K562 (cell line): ENCODE measurements around the gene OR4E2. TPM values are rescaled to one million over a fixed set of nuclear protein-coding genes. Genes with fewer than 3 reads are reported as not detected.

Experiments
- ATAC-seq: fragments of 200-7000 bp; cut with Tn5 transposase; 3 replicates; pipeline ENCODE4 v1.9.1; 2020; ENCODE audit warnings: moderate library complexity
- BruUV-seq: library from RNA; stranded (reverse); fragments of 400-500 nt; replicated peaks from 2 replicates; lab custom pipeline; 2021; lab: Mats Ljungman, UMichigan
- CTCF ChIA-PET: fragments of 300-600 bp; formaldehyde crosslinking; extraction: SDS; loops from one replicate; lab custom pipeline; 2021; ENCODE audit warnings: low intra/inter-chr PET ratio; lab: Yijun Ruan, JAX
- POLR2A ChIA-PET: fragments of 300-600, 350-650 bp; sonication (Branson Sonifier 250); formaldehyde crosslinking; extraction: SDS; loops from one replicate; lab custom pipeline; 2021; ENCODE audit warnings: antibody characterized with exemption, inconsistent platforms; lab: Yijun Ruan, JAX
- DNase-seq, 4 experiments: peaks; one replicate each; pipeline versions ENCODE4 v3.0.0 to v3.0.0-alpha.2; 2011 to 2018; ENCODE audit warnings: low spot score in 3 of 4, mixed read lengths in 3 of 4; ENCODE audit errors: extremely low read depth in 1 of 4
- FAIRE-seq: peaks from 2 replicates; lab custom pipeline; 2011; peaks lifted over from hg19 to GRCh38; lab: Jason Lieb, UNC
- H2AFZ ChIP-seq: 2 replicates; pipeline ENCODE4 v1.6.0; 2011; ENCODE audit warnings: low read depth, low read length, control low read depth, inconsistent platforms
- H3K27ac ChIP-seq: fragments of 200-600 bp; 3 replicates; pipeline ENCODE4 v1.8.0; 2011; ENCODE audit warnings: low read depth, mild to moderate bottlenecking, control low read depth, inconsistent platforms, low read length, moderate library complexity, mixed read lengths; ENCODE audit errors: extremely low read depth
- H3K27me3 ChIP-seq, 2 experiments: fragments of 300-600 bp in 1 of 2; 2 replicates in 1 of 2; 3 replicates in 1 of 2; pipeline versions ENCODE4 v1.6.0 to v1.8.0; 2011; ENCODE audit warnings: inconsistent platforms in 2 of 2, low read length in 2 of 2, mild to moderate bottlenecking in 1 of 2, mixed read lengths in 1 of 2, moderate library complexity in 1 of 2; ENCODE audit not compliant: control insufficient read depth in 2 of 2, insufficient read depth in 2 of 2
- H3K36me3 ChIP-seq: fragments of 300-600 bp; 3 replicates; pipeline ENCODE4 v1.8.0; 2011; ENCODE audit warnings: mild to moderate bottlenecking, low read length, inconsistent platforms; ENCODE audit not compliant: control insufficient read depth, insufficient read depth
- H3K4me1 ChIP-seq, 2 experiments: fragments of 200-600 bp in 1 of 2; replicated peaks in 1 of 2; 2 replicates in 1 of 2; 3 replicates in 1 of 2; pipeline versions ENCODE4 v1.5.1 to v1.8.0; 2011; ENCODE audit warnings: inconsistent platforms in 2 of 2, low read length in 2 of 2, mild to moderate bottlenecking in 1 of 2, mixed read lengths in 1 of 2, moderate library complexity in 1 of 2; ENCODE audit not compliant: control insufficient read depth in 2 of 2, insufficient read depth in 2 of 2
- H3K4me2 ChIP-seq: 2 replicates; pipeline ENCODE4 v1.6.1; 2011; ENCODE audit warnings: low read length, control low read depth, inconsistent platforms, mixed read lengths; ENCODE audit not compliant: insufficient read depth
- H3K4me3 ChIP-seq: fragments of 200-600 bp; sonication (generic), shearing (Covaris generic); 2 replicates; pipeline ENCODE4 v1.5.1; 2016; ENCODE audit warnings: control low read depth, inconsistent platforms
- H3K79me2 ChIP-seq: fragments of 200-600 bp; 3 replicates; pipeline ENCODE4 v1.8.0; 2011; ENCODE audit warnings: low read length, inconsistent platforms; ENCODE audit not compliant: control insufficient read depth, insufficient read depth
- H3K9ac ChIP-seq, 2 experiments: 2 replicates each; pipeline versions ENCODE4 v1.6.0 to v1.6.1; 2011; ENCODE audit warnings: low read depth in 2 of 2, low read length in 2 of 2, control low read depth in 1 of 2, inconsistent platforms in 1 of 2, mild to moderate bottlenecking in 1 of 2, mixed read lengths in 1 of 2; ENCODE audit not compliant: insufficient read depth in 1 of 2
- H3K9me1 ChIP-seq: one replicate; pipeline ENCODE4 v1.6.0; 2011; ENCODE audit warnings: inconsistent platforms, mild to moderate bottlenecking, low read length, moderate library complexity; ENCODE audit not compliant: control insufficient read depth, insufficient read depth
- H3K9me3 ChIP-seq: replicated peaks from 2 replicates; pipeline ENCODE4 v1.5.1; 2011; ENCODE audit warnings: low read depth, low read length, inconsistent platforms; ENCODE audit not compliant: control insufficient read depth, insufficient read depth
- H4K20me1 ChIP-seq: replicated peaks from 2 replicates; pipeline ENCODE4 v1.6.1; 2011; ENCODE audit warnings: low read length, inconsistent platforms, mixed read lengths; ENCODE audit not compliant: control insufficient read depth, insufficient read depth
- FOS ChIP-seq: IDR thresholded peaks from 3 replicates; pipeline ENCODE4 v1.6.1; 2011; ENCODE audit not compliant: insufficient read length; ENCODE audit errors: extremely low read depth
- NR2C1 ChIP-seq, 2 experiments: fragments of 450-650 bp; IDR thresholded peaks; 2 replicates each; pipeline ENCODE4 v1.6.1; 2017; ENCODE audit warnings: mild to moderate bottlenecking in 2 of 2, antibody characterized with exemption in 1 of 2, inconsistent platforms in 1 of 2, missing compliant biosample characterization in 1 of 2, missing genetic modification characterization in 1 of 2
- PPARD ChIP-seq: fragments of 250-450 bp; sonication (Bioruptor Pico); IDR thresholded peaks from 2 replicates; pipeline ENCODE4 v1.8.0; 2022; ENCODE audit warnings: inconsistent platforms, mild to moderate bottlenecking, moderate library complexity
- RBM25 ChIP-seq: fragments of 200-400 bp; formaldehyde crosslinking; IDR thresholded peaks from 2 replicates; pipeline ENCODE4 v1.6.1; 2018; ENCODE audit warnings: low read length, low read depth, moderate library complexity; ENCODE audit not compliant: severe bottlenecking
- SMAD4 ChIP-seq: fragments of 250-450 bp; sonication (Bioruptor Pico); conservative IDR thresholded peaks from 2 replicates; pipeline ENCODE4 v1.8.0; 2021; ENCODE audit warnings: inconsistent platforms, mild to moderate bottlenecking, moderate library complexity
- SMARCC2 ChIP-seq: fragments of 450-650 bp; IDR thresholded peaks from 2 replicates; pipeline ENCODE4 v1.6.1; 2017; ENCODE audit warnings: antibody characterized with exemption, moderate library complexity, mild to moderate bottlenecking, low read depth
- TAF9B ChIP-seq: fragments of 450-650 bp; IDR thresholded peaks from 2 replicates; pipeline ENCODE4 v1.6.1; 2018; ENCODE audit warnings: mild to moderate bottlenecking; ENCODE audit not compliant: partially characterized antibody
- TFAP4 ChIP-seq: sonication (generic); formaldehyde crosslinking; IDR thresholded peaks from 2 replicates; pipeline ENCODE4 v1.8.0; 2022; ENCODE audit warnings: missing genetic modification reagents, mild to moderate bottlenecking, moderate library complexity, borderline replicate concordance
- ZNF76 ChIP-seq: fragments of 250-450 bp; sonication (Bioruptor Pico); IDR thresholded peaks from 2 replicates; pipeline ENCODE4 v1.4.0; 2020; ENCODE audit warnings: mild to moderate bottlenecking, moderate library complexity, borderline replicate concordance
- whole genome bisulfite sequencing: fragments of 100-300 bp; shearing (Covaris generic); methylation state at CpG from one replicate; pipeline ENCODE4 v1.1.6; 2016; ENCODE audit warnings: low coverage, mixed read lengths; ENCODE audit not compliant: insufficient coverage; ENCODE audit errors: missing lambda C conversion rate; 5-methylcytosine and 5-hydroxymethylcytosine counted together
- in situ Hi-C: fragments of 300-500 bp; cut with MboI; formaldehyde crosslinking; loops from 4 replicates; pipeline ENCODE4 v1.15.0; 2018; ENCODE audit warnings: inconsistent platforms, mixed read lengths
- intact Hi-C: fragments of 100-400 bp; cut with micrococcal nuclease; formaldehyde crosslinking; loops from 2 replicates; pipeline ENCODE4 v1.14.2; 2022
- polyA plus RNA-seq, 8 experiments: library from polyadenylated mRNA; depleted of rRNA in 4 of 8; stranded (reverse) in 5 of 8; unstranded in 3 of 8; fragments of >200 nt; fragmentation: Nextera tagmentation in 2 of 8; fragmentation: Illumina TruSeq in 1 of 8; extraction: Ambion mirVana in 2 of 8; extraction: Trizol in 1 of 8; gene quantifications; 2 replicates each; pipeline versions ENCODE4 v1.2.1 to v1.2.3, GENCODE V29; 2011 to 2014; ENCODE audit warnings: inconsistent platforms in 1 of 8, missing spikeins in 1 of 8
- total RNA-seq, 7 experiments: library from RNA; depleted of rRNA in 6 of 7; stranded (reverse); fragments of >200 nt in 6 of 7; fragmentation: Illumina TruSeq in 2 of 7; extraction: Trizol in 2 of 7; gene quantifications; 2 replicates each; pipeline versions ENCODE4 v1.2.1 to v1.2.3, GENCODE V29; 2011 to 2021; ENCODE audit warnings: low replicate concordance in 1 of 7

The OR4E2 gene
- total and polyA plus RNA-seq, 9 of the 15 experiments (the other 6 are each of a cell fraction or from before 2014, with no cell fraction given), result not detected

- ATAC-seq, result no peak
- TF ChIP-seq SMAD4 (CRISPR knock-in tag) (no peak), TAF9B (no peak), NR2C1 (IDR thresholded peaks at IDR 0.05) (no peak), NR2C1 (tag; IDR thresholded peaks at IDR 0.05) (no peak), PPARD (no peak), SMARCC2 (no peak), ZNF76 (CRISPR knock-in tag) (no peak), RBM25 (no peak), TFAP4 (CRISPR knock-in tag) (no peak), FOS (no peak)
- TF ChIP-seq, all 486 proteins: peak for 0
- intact Hi-C loops (no loop called here), in situ Hi-C loops (no loop called here)
- Histone ChIP-seq H3K36me3 (no peaks in the 10 kb centered on the region), H3K9ac (no peak overlapping the region), H3K27ac (no peak overlapping the region), H3K79me2 (no peaks in the 10 kb centered on the region), H2AFZ (no peak overlapping the region), H3K4me1 (no peaks in the 10 kb centered on the region), H3K4me3 (no peak overlapping the region), H3K4me2 (no peak overlapping the region), H4K20me1 (no peaks in the 10 kb centered on the region), H3K9me3 (no peaks in the 10 kb centered on the region), H3K9me1 (no peaks in the 10 kb centered on the region), H3K27me3 (peaks cover 0 to 6% of the 10 kb centered on the region in 2 experiments; a peak in 1 of 5 replicates)
- CTCF ChIA-PET, result no interaction called here
- POLR2A ChIA-PET, result interaction anchor here (0.6 kb wide), 1 partner anchor 604 kb away, joined by 3 read pairs; no protein-coding TSS in a partner anchor
- no TSS peak for BruUV-seq
- no peak for DNase-seq
- FAIRE-seq, result no peak
- 1% methylated on average over 8 of the region's 8 CpGs for WGBS
Measured at GRCh38 chr14:21617614-21618013, 36.0 kb upstream of the OR4E2 start.
